Measurements from ENCODE around the gene REC8. TPM values are rescaled to one million over a fixed set of nuclear protein-coding genes. Genes with fewer than 3 reads are reported as not detected.
"Not testable (repeated sequence)": the region's sequence is repeated elsewhere in the genome, so short reads cannot be mapped to it uniquely, and the experiment has no call there.

REC8 gene
- total RNA-seq, 1 donor from 2014 or later: 4.4 TPM

DNA sequence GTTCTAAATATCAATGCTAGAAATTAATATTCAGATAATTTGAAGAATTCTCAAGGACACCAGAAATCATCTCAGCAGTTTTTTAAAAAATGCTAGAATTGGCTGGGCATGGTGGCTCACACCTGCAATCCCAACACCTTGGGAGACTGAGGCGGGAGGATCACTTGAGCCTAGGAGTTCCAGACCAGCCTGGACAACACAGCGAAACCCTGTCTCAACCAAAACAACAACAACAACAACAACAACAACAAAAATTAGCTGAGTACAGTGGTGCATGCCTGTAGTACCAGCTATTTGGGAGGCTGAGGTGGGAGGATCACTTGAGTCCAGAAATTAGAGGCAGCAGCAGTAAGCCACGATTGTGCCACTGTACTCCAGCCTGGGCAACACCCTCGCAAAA is 47.2 kb downstream of the REC8 start:
- Mint-ChIP-seq H3K9me3 (ENCODE audit: low read depth) (no peaks in the 10 kb centered on the region), H3K36me3 (ENCODE audit: low read depth) (no peaks in the 10 kb centered on the region), H3K4me1 (ENCODE audit: low read depth) (peaks cover 18% of the 10 kb centered on the region), H3K27me3 (ENCODE audit: low read depth) (no peaks in the 10 kb centered on the region), H3K27ac (ENCODE audit: unreplicated experiment) (no peak overlapping the region), H3K4me3 (ENCODE audit: unreplicated experiment) (no peak overlapping the region)
- TF ChIP-seq, protein P1, sequence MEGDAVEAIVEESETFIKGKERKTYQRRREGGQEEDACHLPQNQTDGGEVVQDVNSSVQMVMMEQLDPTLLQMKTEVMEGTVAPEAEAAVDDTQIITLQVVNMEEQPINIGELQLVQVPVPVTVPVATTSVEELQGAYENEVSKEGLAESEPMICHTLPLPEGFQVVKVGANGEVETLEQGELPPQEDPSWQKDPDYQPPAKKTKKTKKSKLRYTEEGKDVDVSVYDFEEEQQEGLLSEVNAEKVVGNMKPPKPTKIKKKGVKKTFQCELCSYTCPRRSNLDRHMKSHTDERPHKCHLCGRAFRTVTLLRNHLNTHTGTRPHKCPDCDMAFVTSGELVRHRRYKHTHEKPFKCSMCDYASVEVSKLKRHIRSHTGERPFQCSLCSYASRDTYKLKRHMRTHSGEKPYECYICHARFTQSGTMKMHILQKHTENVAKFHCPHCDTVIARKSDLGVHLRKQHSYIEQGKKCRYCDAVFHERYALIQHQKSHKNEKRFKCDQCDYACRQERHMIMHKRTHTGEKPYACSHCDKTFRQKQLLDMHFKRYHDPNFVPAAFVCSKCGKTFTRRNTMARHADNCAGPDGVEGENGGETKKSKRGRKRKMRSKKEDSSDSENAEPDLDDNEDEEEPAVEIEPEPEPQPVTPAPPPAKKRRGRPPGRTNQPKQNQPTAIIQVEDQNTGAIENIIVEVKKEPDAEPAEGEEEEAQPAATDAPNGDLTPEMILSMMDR (IDR thresholded peaks at IDR 0.05): no peak
- no peak for DNase-seq (ENCODE audit: low spot score)

DNA sequence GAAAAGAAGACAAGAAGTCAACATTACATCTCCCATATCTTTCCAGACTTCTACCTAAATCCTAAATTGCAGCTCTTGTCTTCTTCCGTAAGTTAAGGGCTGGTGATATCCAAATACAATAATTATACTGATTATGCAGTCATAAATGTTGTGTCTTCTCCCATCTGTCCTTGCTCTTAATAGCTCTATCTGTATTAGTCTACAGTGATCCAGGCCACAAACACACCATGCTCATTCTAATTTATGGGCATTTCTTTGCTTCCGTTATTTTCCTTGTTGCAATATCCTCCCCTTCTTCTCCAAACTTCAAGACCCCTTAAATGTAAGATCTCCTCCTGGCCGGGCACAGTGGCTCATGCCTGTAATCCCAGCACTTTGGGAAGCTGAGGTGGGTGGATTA is 47.6 kb downstream of the REC8 start:
- no peak overlapping the region for H3K4me3 Mint-ChIP-seq (ENCODE audit: unreplicated experiment)
- peaks cover 15% of the 10 kb centered on the region for H3K4me1 Mint-ChIP-seq (ENCODE audit: low read depth)
- H3K9me3 Mint-ChIP-seq (ENCODE audit: low read depth): no peaks in the 10 kb centered on the region
- TF ChIP-seq, protein P1 (IDR thresholded peaks at IDR 0.05): no peak
- DNase-seq (ENCODE audit: low spot score): no peak
- H3K27me3 Mint-ChIP-seq (ENCODE audit: low read depth): no peaks in the 10 kb centered on the region
- no peaks in the 10 kb centered on the region for H3K36me3 Mint-ChIP-seq (ENCODE audit: low read depth)
- no peak overlapping the region for H3K27ac Mint-ChIP-seq (ENCODE audit: unreplicated experiment)

DNA sequence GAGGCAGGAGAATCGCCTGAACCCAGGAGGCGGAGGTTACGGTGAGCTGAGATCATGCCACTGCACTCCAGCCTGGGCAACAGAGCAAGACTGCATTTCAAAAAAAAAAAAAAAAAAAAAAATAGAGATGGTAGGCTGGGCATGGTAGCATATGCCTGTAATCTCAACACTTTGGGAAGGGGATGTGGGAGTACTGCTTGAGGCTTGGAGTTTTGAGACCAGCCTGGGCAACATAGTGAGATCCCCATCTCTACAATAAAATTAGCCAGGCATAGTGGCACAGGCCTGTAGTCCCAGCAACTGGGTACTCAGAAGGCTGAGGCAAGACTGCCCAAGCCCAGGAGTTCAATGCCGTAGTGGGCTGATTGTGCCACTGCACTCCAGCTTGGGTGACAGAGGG is 51.1 kb downstream of the REC8 start:
- not testable (repeated sequence) for H3K9me3 Mint-ChIP-seq (ENCODE audit: low read depth); DNase-seq (ENCODE audit: low spot score); H3K36me3 Mint-ChIP-seq (ENCODE audit: low read depth)

DNA sequence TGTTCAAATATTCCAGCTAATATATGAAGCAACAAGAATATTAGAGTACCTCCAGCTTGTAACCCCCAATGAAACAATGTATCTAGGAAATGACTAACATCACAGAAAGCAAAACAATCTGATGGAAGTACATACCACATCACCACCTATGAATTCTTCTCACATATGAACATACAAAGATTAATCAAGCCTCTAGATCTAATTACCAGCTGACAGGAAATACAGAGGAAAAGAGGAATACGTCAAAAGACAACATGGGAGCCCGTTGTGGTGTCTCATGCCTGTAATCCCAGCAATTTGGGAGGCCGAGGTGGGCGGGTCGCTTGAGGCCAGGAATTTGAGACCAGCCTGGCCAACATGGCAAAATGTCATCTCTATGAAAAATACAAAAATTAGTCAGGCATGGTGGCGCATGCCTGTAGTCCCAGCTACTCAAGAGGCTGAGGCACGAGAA is 52.8 kb downstream of the REC8 start:
- DNase-seq (ENCODE audit: low spot score): no peak
- H3K4me3 Mint-ChIP-seq (ENCODE audit: unreplicated experiment): no peak overlapping the region
- no peaks in the 10 kb centered on the region for H3K27me3 Mint-ChIP-seq (ENCODE audit: low read depth)
- peak overlapping the region; percentile 75 for H3K27ac Mint-ChIP-seq (ENCODE audit: unreplicated experiment)
- H3K36me3 Mint-ChIP-seq (ENCODE audit: low read depth): peaks cover 4% of the 10 kb centered on the region
- H3K4me1 Mint-ChIP-seq (ENCODE audit: low read depth): peaks cover 16% of the 10 kb centered on the region
- TF ChIP-seq, protein P1 (IDR thresholded peaks at IDR 0.05): no peak
- no peaks in the 10 kb centered on the region for H3K9me3 Mint-ChIP-seq (ENCODE audit: low read depth)

More for the DNA sequence above, 51.1 kb downstream of the REC8 start:
- not testable (repeated sequence) for H3K27ac Mint-ChIP-seq (ENCODE audit: unreplicated experiment); H3K4me3 Mint-ChIP-seq (ENCODE audit: unreplicated experiment); H3K27me3 Mint-ChIP-seq (ENCODE audit: low read depth)
- peaks cover 16% of the 10 kb centered on the region for H3K4me1 Mint-ChIP-seq (ENCODE audit: low read depth)

DNA sequence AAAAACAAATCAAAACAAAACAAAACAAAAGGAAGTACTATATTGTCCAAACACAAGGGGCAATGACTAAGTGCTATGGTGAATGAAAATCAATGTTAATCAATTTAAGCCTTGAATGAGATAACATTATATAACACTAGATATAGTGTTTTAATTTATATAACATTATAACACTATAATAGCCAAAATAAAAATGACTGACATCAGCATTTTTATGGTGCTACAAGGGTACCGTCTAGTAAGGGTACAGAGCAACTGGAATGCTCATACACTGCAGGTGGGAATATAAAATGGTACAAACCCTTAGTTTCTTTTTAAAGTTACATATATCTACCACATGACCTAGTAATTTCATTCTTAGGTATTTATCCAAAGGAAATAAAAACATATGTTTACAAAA is 54.6 kb downstream of the REC8 start:
- no peak for DNase-seq (ENCODE audit: low spot score)
- no peak overlapping the region for H3K27ac Mint-ChIP-seq (ENCODE audit: unreplicated experiment)

DNA sequence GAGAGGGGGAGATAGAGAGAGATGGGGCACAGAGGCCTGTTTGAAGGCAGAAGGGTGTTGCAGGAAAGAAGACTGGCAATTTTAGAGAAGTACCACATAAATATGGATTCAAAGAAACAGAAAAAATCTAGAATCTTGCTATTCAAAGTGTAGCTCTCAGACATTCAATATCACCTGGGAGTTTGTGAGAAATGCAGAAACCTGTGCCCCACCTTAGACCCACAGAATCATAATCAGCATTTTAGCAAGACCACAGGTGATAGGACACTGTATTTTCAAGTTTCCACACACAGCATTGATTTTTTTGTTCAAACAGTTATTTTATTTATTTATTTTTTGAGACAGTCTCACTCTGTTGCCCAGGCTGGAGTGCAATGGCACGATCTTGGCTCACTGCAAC is 57.0 kb downstream of the REC8 start:
- Mint-ChIP-seq H3K27me3 (ENCODE audit: low read depth) (no peaks in the 10 kb centered on the region), H3K36me3 (ENCODE audit: low read depth) (peaks cover 4% of the 10 kb centered on the region), H3K4me3 (ENCODE audit: unreplicated experiment) (no peak overlapping the region), H3K9me3 (ENCODE audit: low read depth) (no peaks in the 10 kb centered on the region), H3K27ac (ENCODE audit: unreplicated experiment) (no peak overlapping the region), H3K4me1 (ENCODE audit: low read depth) (peaks cover 34% of the 10 kb centered on the region)
- no peak for DNase-seq (ENCODE audit: low spot score)
- TF ChIP-seq, protein P1 (IDR thresholded peaks at IDR 0.05): no peak

More for the DNA sequence above, 54.6 kb downstream of the REC8 start:
- Mint-ChIP-seq H3K27me3 (ENCODE audit: low read depth) (no peaks in the 10 kb centered on the region), H3K9me3 (ENCODE audit: low read depth) (no peaks in the 10 kb centered on the region), H3K4me3 (ENCODE audit: unreplicated experiment) (no peak overlapping the region), H3K4me1 (ENCODE audit: low read depth) (peaks cover 22% of the 10 kb centered on the region), H3K36me3 (ENCODE audit: low read depth) (peaks cover 4% of the 10 kb centered on the region)
- TF ChIP-seq, protein P1 (IDR thresholded peaks at IDR 0.05): no peak
